ENCODE data around the gene EFNB1. TPM values are rescaled to one million over a fixed set of nuclear protein-coding genes. Genes with fewer than 3 reads are reported as not detected.

EFNB1 gene
- total RNA-seq, 1 experiment from 2014 or later = 7.0 TPM

GRCh38 chrX:68789966-68790365, 38.9 kb upstream of the EFNB1 start:
- DNase-seq = no peak
- H3K36me3 Mint-ChIP-seq (ENCODE audit: insufficient read depth, unreplicated experiment) = no peaks in the 10 kb centered on the region
- ChIA-PET POLR2A (no interaction called here), CTCF (no interaction called here)
- H3K27me3 ChIP-seq (replicated peaks; ENCODE audit: control insufficient read depth, insufficient read depth, low read length) = no peaks in the 10 kb centered on the region
- no peaks in the 10 kb centered on the region for H3K4me1 ChIP-seq
- H3K36me3 ChIP-seq (ENCODE audit: control insufficient read depth, insufficient read depth, low read length) = no peaks in the 10 kb centered on the region
- no peaks in the 10 kb centered on the region for H3K9me3 Mint-ChIP-seq (ENCODE audit: unreplicated experiment)
- H3K4me3 ChIP-seq (ENCODE audit: low read depth, low read length) = no peak overlapping the region
- H3K27ac Mint-ChIP-seq (ENCODE audit: unreplicated experiment) = no peak overlapping the region
- no TSS peak for BruUV-seq (replicated peaks)
- TF ChIP-seq CTCF (IDR thresholded peaks at IDR 0.05; ENCODE audit: insufficient read depth in 1 of 2, low read depth in 1 of 2, low read length in 1 of 2, severe bottlenecking in 1 of 2, unreplicated experiment in 1 of 2) = no peak
- H3K27me3 Mint-ChIP-seq (ENCODE audit: insufficient read depth, unreplicated experiment) = no peaks in the 10 kb centered on the region
- no peaks in the 10 kb centered on the region for H3K4me1 Mint-ChIP-seq (ENCODE audit: low read depth, unreplicated experiment)
- intact Hi-C loops (cut with micrococcal nuclease; ENCODE audit: unreplicated experiment) = no loop called here
- H3K9me3 ChIP-seq = no peaks in the 10 kb centered on the region
- H3K4me3 Mint-ChIP-seq (ENCODE audit: unreplicated experiment) = no peak overlapping the region

- CTCF ChIA-PET = no interaction called here
- intact Hi-C loops (cut with micrococcal nuclease; ENCODE audit: unreplicated experiment) = no loop called here
Observed at GRCh38 chrX:68792083-68792482, 36.7 kb upstream of the EFNB1 start.

GRCh38 chrX:68794461-68794860, 34.4 kb upstream of the EFNB1 start:
- TF ChIP-seq CTCF (IDR thresholded peaks at IDR 0.05; ENCODE audit: insufficient read depth in 1 of 2, low read depth in 1 of 2, low read length in 1 of 2, severe bottlenecking in 1 of 2, unreplicated experiment in 1 of 2) = no peak
- Mint-ChIP-seq H3K27me3 (ENCODE audit: insufficient read depth, unreplicated experiment) (no peaks in the 10 kb centered on the region), H3K36me3 (ENCODE audit: insufficient read depth, unreplicated experiment) (no peaks in the 10 kb centered on the region), H3K9me3 (ENCODE audit: unreplicated experiment) (peaks cover 3% of the 10 kb centered on the region), H3K4me3 (ENCODE audit: unreplicated experiment) (no peak overlapping the region), H3K27ac (ENCODE audit: unreplicated experiment) (no peak overlapping the region), H3K4me1 (ENCODE audit: low read depth, unreplicated experiment) (no peaks in the 10 kb centered on the region)
- ChIA-PET CTCF (no interaction called here), POLR2A (no interaction called here)
- no TSS peak for BruUV-seq (replicated peaks)
- no peaks in the 10 kb centered on the region for H3K4me1 ChIP-seq
- no peak for DNase-seq
- no peaks in the 10 kb centered on the region for H3K27me3 ChIP-seq (replicated peaks; ENCODE audit: control insufficient read depth, insufficient read depth, low read length)
- H3K4me3 ChIP-seq (ENCODE audit: low read depth, low read length) = no peak overlapping the region
- H3K36me3 ChIP-seq (ENCODE audit: control insufficient read depth, insufficient read depth, low read length) = no peaks in the 10 kb centered on the region
- intact Hi-C loops (cut with micrococcal nuclease; ENCODE audit: unreplicated experiment) = no loop called here
- no peaks in the 10 kb centered on the region for H3K9me3 ChIP-seq

More at GRCh38 chrX:68792083-68792482, 36.7 kb upstream of the EFNB1 start:
- POLR2A ChIA-PET = no interaction called here
- DNase-seq = no peak
- Mint-ChIP-seq H3K27ac (ENCODE audit: unreplicated experiment) (no peak overlapping the region), H3K4me1 (ENCODE audit: low read depth, unreplicated experiment) (no peaks in the 10 kb centered on the region), H3K4me3 (ENCODE audit: unreplicated experiment) (no peak overlapping the region), H3K36me3 (ENCODE audit: insufficient read depth, unreplicated experiment) (no peaks in the 10 kb centered on the region), H3K27me3 (ENCODE audit: insufficient read depth, unreplicated experiment) (no peaks in the 10 kb centered on the region), H3K9me3 (ENCODE audit: unreplicated experiment) (no peaks in the 10 kb centered on the region)
- BruUV-seq (replicated peaks) = no TSS peak
- Histone ChIP-seq H3K36me3 (ENCODE audit: control insufficient read depth, insufficient read depth, low read length) (no peaks in the 10 kb centered on the region), H3K4me3 (ENCODE audit: low read depth, low read length) (no peak overlapping the region), H3K9me3 (no peaks in the 10 kb centered on the region), H3K27me3 (replicated peaks; ENCODE audit: control insufficient read depth, insufficient read depth, low read length) (no peaks in the 10 kb centered on the region), H3K4me1 (no peaks in the 10 kb centered on the region)
- TF ChIP-seq CTCF (IDR thresholded peaks at IDR 0.05; ENCODE audit: insufficient read depth in 1 of 2, low read depth in 1 of 2, low read length in 1 of 2, severe bottlenecking in 1 of 2, unreplicated experiment in 1 of 2) = no peak

Data from Caco-2 (cell line).